ENCODE results near the gene MAPK8IP3.

MAPK8IP3 gene

DNA sequence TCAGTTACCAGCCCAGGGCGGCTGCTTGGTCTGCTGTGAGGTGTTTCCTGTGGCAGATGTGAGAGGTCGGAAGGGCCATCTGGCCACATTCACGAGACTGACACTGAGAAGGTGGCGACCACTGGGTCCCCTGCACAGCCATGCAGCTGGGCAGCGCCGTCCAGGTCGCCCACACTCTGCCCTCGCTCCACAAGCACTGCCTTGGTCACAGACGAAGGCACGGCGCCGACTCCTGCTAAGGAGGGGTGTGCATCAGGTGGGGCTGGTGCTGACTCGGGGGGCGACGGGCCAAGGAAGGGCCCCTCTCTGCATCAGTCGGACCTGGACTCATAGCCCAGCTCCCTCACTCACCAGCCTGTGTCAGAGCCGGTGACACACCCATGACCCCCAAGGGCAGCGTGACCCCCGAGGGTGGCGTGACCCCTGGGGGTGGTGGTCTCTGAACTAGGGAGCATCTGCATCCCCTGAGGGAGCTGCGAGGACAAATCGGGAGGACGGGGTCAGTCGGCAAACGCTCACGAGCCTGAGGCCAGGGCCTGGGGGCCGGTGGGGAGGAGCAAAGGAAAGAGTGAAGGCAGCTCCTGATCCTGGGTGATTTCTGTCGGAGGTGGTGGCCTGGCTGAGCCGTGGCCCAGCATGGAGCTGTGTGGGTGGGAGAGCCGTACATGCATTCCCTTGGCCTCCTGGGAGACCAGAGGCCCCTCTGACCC, 34.9 kb downstream of the MAPK8IP3 start:
- no peak for DNase-seq

DNA sequence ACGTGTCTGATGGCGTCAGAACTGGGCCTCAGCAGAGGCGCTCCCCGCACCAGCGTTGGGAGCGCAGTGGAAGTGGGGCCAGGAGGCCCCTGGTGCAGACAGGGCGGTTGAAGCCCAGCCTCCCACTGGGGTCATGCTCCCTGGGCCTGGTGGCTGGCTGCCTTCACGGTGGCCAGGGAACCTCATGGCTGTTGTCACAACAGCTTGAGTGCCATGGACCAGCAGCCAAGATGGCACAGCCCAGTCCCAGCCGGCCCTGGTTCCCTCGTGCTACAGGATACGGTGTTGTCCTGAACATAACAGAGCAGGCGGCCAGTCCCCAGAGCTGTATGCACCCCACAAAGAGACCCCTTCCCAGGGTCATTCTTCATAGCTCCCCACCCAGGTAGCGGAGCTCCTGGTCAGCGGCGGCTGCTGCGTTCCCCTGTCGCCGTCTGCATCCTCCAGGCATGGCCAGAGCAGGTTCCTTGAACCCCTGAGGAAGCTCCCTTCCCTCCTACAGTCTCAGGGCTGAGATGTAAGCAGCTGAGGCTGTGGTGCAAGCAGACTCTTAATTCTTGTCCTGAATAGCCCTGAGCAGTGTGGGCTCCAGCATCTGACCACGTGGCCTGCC, 35.7 kb downstream of the MAPK8IP3 start:
- no peak for DNase-seq

GRCh38 chr16:1743376-1744337, 37.7 kb downstream of the MAPK8IP3 start:
- DNase-seq, result no peak

GRCh38 chr16:1744338-1744840, 38.4 kb downstream of the MAPK8IP3 start:
- no peak for DNase-seq

GRCh38 chr16:1745181-1745899, 39.3 kb downstream of the MAPK8IP3 start:
- peak; percentile 79 for DNase-seq

DNA sequence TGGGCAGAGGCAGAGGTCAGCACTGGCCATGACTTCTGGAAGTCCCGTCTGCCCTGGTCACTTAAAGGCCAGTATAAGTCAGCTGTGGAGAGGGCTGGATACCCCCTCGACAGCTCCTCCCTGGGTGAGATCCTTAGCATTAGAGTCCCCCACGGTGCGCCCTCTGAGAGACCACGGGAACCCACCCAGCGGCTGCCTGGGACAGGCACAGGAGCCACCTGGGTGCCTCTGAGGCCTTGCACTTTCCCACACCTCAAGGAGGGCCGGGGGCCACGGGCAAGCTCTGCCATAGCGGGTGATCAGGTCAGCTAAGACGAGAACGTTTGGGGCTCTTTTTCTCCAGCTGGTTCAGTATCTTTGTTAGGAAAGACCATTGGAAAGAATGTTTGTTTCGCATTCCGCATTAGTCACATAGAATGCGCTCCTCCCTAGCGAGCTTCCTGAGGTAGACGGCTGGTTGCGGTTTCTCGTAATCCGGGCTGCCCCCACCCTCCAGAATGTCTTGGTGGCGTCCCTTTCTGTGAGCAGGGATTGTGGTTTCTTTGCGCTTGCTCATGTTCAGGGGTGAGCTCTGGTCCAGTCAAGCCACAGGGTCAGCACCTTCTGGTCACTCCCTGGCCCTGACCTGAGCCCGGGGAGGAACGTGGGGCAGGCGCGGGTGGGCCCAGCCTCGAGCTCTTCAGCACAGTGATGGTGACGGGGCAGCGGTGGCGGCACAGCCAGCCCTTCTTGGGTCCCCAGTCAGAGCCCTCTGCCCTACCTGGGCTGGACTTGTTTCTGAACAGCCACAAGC, 40.1 kb downstream of the MAPK8IP3 start:
- peak; percentile 73 for DNase-seq

DNA sequence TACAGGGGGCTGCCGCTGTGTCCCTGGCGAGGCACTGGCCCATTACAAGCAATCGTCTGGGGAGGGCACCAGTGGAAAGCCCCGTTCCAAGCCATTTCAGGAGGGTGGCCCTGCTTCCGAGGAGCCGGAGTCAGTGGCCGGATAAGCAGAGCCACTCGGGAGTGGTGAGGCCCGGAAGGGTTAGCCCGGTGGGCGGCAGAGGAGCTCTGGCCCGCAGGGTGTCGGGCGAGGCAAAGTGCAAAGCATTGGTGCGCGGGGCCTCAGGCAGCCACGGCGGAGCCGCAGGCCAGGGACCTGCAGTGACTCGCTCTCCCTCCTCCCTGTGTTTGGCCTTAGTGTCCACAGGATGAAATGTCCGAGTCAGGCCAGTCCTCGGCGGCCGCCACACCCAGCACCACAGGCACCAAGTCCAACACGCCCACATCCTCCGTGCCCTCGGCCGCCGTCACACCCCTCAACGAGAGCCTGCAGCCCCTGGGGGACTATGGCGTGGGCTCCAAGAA, 40.7 kb downstream of the MAPK8IP3 start:
- no peak for DNase-seq

- no peak for DNase-seq
Measured at GRCh38 chr16:1747934-1748333, 41.9 kb downstream of the MAPK8IP3 start.

GRCh38 chr16:1749152-1750117, 43.4 kb downstream of the MAPK8IP3 start:
- DNase-seq, result no peak

- DNase-seq, result no peak
Measured at GRCh38 chr16:1751946-1752345, 46.0 kb downstream of the MAPK8IP3 start.

DNA sequence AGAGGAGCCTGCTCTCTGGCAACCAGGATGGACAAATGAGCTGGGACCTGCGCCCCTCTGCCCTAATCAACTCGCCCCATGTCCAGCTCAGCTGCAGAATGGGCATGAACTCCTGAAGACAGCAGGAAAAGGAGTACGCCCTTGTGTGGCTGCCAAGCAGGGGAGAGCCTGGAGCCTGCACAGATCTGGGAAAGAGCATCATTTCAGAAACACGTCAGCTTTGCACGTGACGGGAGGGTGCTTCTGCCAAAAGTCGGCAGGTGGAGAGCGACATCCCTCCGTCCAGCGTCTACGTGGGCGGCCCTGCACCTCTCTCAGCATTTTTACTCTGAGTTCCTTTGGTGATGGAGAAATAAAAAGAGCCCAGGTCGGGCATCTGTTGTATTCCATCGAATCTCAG, 46.9 kb downstream of the MAPK8IP3 start:
- no peak for DNase-seq

DNA sequence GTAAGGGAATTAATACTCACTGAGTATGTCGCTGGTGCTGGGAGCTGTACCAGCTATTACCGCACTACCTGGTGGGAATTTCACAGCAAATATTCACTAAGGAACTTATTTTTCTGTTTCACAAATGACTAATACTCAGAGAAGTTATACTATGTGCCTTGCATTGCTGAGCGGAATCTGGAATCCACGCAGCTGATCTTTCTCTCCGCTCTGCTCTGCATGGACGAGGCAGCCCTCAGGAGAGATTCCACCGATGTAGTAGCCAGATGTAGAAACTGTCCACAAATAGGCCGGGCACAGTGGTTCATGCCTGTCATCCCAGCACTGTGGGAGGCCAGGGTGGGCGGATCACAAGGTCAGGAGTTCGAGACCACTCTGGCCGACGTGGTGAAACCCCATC, 48.2 kb downstream of the MAPK8IP3 start:
- DNase-seq, result no peak

DNA sequence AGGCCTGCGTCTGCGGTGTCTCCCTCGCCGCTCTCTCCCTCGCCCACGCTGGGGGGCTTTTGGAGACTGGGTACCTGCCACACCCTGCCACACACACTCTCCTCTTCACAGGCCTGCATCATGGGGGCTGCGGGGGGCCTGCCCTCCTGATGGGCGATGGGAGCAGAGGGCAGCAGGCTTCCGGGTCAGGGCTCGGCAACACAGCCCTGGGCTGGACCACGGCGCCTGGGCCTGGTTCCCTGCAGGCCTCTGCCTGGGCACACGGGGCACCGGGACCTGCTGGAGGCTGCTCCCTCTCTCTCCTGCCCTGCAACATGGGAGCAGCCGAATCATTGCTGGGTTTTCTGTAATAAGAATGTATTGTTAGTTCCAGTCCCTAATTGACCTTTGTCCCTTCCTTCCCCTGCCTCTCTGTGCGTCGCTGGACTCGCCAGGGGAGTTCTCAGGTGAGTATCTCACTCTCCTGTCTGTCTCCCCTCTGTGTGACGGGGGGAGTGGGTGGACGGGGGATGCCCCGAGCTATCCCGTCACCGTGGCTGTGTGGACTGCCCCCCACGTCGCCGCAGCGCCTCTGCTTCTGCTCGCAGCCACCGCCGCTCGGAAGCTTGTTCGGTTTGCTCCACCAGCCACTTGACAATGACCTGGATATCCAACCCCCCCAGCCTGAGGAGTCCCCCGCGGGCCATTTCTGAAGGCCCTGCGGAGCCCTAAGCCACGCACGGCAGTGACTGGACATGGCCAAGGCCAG, 51.9 kb downstream of the MAPK8IP3 start:
- DNase-seq, result no peak

GRCh38 chr16:1758923-1759322, 52.9 kb downstream of the MAPK8IP3 start:
- no peak for DNase-seq

DNA sequence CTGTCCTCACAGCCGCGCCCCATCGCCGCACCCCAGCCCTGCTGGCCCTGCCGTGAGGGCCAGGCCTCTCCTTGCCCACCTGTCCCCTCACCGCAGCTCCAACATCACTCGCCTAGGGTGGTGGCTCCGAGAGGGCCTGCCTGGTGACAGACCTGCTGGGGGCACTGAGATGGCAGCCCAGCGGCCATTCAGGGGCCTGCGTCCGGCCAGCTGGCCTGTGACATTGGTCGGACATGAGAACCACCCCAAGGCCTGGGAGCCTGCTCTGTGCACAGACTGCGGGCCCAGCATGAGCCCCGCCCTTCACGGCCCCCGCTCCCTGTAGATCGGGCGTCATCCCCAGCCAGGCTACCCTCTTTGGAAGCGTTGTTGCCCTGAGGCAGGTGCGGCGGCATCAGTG, 53.5 kb downstream of the MAPK8IP3 start:
- DNase-seq, result no peak

DNA sequence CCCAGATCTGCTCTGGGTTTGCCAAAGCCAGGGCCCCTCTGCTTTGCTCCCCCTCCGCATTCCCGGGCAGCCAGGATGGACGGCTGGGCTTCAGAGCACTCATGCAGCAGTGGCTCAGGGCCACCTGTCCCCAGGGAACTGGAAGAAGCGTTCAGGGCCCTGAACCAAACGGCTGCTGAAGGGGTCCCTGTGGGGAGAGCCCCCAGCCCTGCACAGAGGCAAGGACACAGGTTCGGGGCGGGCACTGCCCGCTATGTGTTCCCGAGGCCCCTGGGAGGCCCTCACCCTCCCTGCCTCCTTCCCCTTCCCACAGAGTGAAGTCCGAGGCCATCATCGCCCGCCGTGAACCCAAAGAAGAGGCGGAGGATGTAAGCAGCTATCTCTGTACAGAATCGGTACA, 54.9 kb downstream of the MAPK8IP3 start:
- no peak for DNase-seq

DNA sequence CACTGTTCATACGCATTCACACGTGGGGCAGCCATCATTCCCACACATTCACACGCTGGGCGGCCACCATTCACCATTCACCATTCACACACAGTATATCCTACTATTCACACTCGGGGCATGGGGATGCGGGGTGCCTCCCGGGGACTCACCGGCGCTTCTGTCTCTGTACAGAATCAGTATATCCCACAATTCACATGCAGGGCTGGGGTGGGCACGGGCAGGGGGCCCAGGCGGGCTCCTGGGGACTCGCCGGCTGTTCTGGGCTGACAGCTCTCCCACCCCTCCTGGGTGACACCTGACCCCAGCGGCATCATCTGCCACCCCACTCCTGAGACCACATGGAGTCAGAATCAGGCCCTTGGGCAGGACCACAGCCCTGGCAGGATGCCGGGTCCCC, 55.8 kb downstream of the MAPK8IP3 start:
- DNase-seq, result no peak

GRCh38 chr16:1762196-1762878, 56.3 kb downstream of the MAPK8IP3 start:
- DNase-seq, result no peak

DNA sequence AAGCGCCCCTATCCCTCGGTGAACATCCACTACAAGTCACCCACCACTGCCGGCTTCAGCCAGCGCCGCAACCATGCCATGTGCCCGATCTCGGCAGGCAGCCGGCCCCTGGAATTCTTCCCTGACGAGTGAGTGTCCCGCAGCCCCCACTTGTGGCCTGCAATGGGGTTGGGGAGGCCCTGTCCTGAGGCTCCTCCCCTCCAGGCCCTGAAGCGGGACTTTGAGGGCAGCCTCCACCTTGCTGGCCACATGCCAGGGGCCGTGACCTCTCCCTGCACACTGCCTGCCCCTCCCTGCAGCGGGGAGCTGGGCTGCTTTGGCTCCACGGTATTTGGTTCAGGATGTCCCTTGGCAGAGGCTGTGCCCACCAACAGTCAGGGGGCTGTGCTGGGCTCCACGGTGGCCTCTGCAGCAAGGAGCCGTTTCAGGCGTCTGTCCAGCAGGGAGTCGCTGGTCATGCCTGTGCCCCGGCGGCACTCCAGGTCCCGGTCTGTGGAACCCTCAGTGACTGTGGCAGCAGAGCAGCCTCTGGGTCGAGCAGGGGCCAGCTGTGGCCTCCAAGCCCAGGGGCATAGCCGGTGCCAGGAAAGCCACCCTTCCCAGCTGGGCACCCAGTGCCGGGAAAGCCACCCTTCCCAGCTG, 57.0 kb downstream of the MAPK8IP3 start:
- DNase-seq, result no peak
